Left ventricle myocardium inferior (tissue), 1 donor: Measurements from ENCODE around the gene ANKRD13D. TPM values are rescaled to one million over a fixed set of nuclear protein-coding genes. Genes with fewer than 3 reads are reported as not detected.
A peak's percentile ranks its signal among the peaks of the same experiment; 100 is the strongest.

ENCODE experiments used
- DNase-seq: peaks from one replicate; pipeline ENCODE4 v3.0.0-alpha.2; 2020
- H3K27ac ChIP-seq: fragments of 200-600 bp; replicated peaks from 2 replicates; pipeline ENCODE4 v1.8.0; 2021
- H3K27me3 ChIP-seq: fragments of 200-600 bp; 2 replicates; pipeline ENCODE4 v1.8.0; 2021; ENCODE audit warnings: low read depth
- H3K36me3 ChIP-seq: fragments of 200-600 bp; 2 replicates; pipeline ENCODE4 v1.8.0; 2021
- H3K4me1 ChIP-seq: fragments of 200-600 bp; 2 replicates; pipeline ENCODE4 v1.8.0; 2021
- H3K4me3 ChIP-seq: fragments of 200-600 bp; 2 replicates; pipeline ENCODE4 v1.8.0; 2021; ENCODE audit warnings: mild to moderate bottlenecking, moderate library complexity
- H3K9me3 ChIP-seq: fragments of 200-600 bp; replicated peaks from 2 replicates; pipeline ENCODE4 v1.8.0; 2021
- CTCF ChIP-seq: fragments of 200-600 bp; IDR thresholded peaks from 2 replicates; pipeline ENCODE4 v1.8.0; 2021; ENCODE audit warnings: antibody characterized with exemption, mild to moderate bottlenecking, borderline replicate concordance
- intact Hi-C: fragments of 100-400 bp; cut with micrococcal nuclease; formaldehyde crosslinking; loops from one replicate; pipeline ENCODE4 v1.11.0; 2022
- total RNA-seq: library from RNA; stranded (reverse); fragmentation: NEBNext Ultra II Directional; extraction: Animal tissue kit (Norgen Biotek cat#: 25700); gene quantifications from one replicate; pipeline ENCODE4 v1.2.1, GENCODE V29; 2021
- donor health status: DM: no; HTN: yes; CAD: no; lungs with severe emphysema.

ANKRD13D gene
- total RNA-seq, 1 donor from 2014 or later: 11.8 TPM

GRCh38 chr11:67302571-67303131 is 13.5 kb downstream of the ANKRD13D start:
- Histone ChIP-seq H3K9me3 (no peaks in the 10 kb centered on the region), H3K4me3 (peak overlapping the region; percentile 97), H3K36me3 (peaks cover 36% of the 10 kb centered on the region), H3K4me1 (peaks cover 37% of the 10 kb centered on the region), H3K27me3 (no peaks in the 10 kb centered on the region), H3K27ac (peak overlapping the region; percentile 85)
- intact Hi-C loops: no loop called here
- no peak for DNase-seq
- no peak for TF ChIP-seq CTCF

- DNase-seq: peak; percentile 83
- Histone ChIP-seq H3K9me3 (no peaks in the 10 kb centered on the region), H3K27ac (peak within 1 kb of the TSS; percentile 85), H3K4me1 (peaks cover 37% of the 10 kb centered on the region), H3K36me3 (peaks cover 36% of the 10 kb centered on the region), H3K4me3 (peak within 1 kb of the TSS; percentile 97), H3K27me3 (no peaks in the 10 kb centered on the region)
- intact Hi-C loops: no loop called here
- TF ChIP-seq CTCF: no peak
Measured at GRCh38 chr11:67303132-67303834, 14.2 kb downstream of the ANKRD13D start, which contains the start of gene SSH3. Gene SSH3 (plus strand): TSS chr11:67303530. CDS start chr11:67303626, 96 bp downstream.

GRCh38 chr11:67303835-67304411 is 14.8 kb downstream of the ANKRD13D start:
- DNase-seq: no peak
- H3K27ac ChIP-seq: peak overlapping the region; percentile 85
- TF ChIP-seq CTCF: no peak
- H3K9me3 ChIP-seq: no peaks in the 10 kb centered on the region
- peaks cover 37% of the 10 kb centered on the region for H3K4me1 ChIP-seq
- peaks cover 31% of the 10 kb centered on the region for H3K36me3 ChIP-seq
- intact Hi-C loops: no loop called here
- no peaks in the 10 kb centered on the region for H3K27me3 ChIP-seq
- H3K4me3 ChIP-seq: peak overlapping the region; percentile 97

GRCh38 chr11:67304511-67305113 is 15.5 kb downstream of the ANKRD13D start:
- no peaks in the 10 kb centered on the region for H3K9me3 ChIP-seq
- intact Hi-C loops: no loop called here
- peaks cover 31% of the 10 kb centered on the region for H3K36me3 ChIP-seq
- H3K27ac ChIP-seq: no peak overlapping the region
- peaks cover 37% of the 10 kb centered on the region for H3K4me1 ChIP-seq
- peak overlapping the region; percentile 97 for H3K4me3 ChIP-seq
- DNase-seq: no peak
- H3K27me3 ChIP-seq: no peaks in the 10 kb centered on the region
- no peak for TF ChIP-seq CTCF

- H3K4me3 ChIP-seq: no peak overlapping the region
- H3K9me3 ChIP-seq: no peaks in the 10 kb centered on the region
- H3K27ac ChIP-seq: no peak overlapping the region
- intact Hi-C loops: no loop called here
- peaks cover 15% of the 10 kb centered on the region for H3K36me3 ChIP-seq
- DNase-seq: no peak
- H3K27me3 ChIP-seq: no peaks in the 10 kb centered on the region
- no peak for TF ChIP-seq CTCF
- peaks cover 30% of the 10 kb centered on the region for H3K4me1 ChIP-seq
Measured at GRCh38 chr11:67306769-67307544, 17.9 kb downstream of the ANKRD13D start.
